ENCODE measurements around the gene POLR2M.

DNA sequence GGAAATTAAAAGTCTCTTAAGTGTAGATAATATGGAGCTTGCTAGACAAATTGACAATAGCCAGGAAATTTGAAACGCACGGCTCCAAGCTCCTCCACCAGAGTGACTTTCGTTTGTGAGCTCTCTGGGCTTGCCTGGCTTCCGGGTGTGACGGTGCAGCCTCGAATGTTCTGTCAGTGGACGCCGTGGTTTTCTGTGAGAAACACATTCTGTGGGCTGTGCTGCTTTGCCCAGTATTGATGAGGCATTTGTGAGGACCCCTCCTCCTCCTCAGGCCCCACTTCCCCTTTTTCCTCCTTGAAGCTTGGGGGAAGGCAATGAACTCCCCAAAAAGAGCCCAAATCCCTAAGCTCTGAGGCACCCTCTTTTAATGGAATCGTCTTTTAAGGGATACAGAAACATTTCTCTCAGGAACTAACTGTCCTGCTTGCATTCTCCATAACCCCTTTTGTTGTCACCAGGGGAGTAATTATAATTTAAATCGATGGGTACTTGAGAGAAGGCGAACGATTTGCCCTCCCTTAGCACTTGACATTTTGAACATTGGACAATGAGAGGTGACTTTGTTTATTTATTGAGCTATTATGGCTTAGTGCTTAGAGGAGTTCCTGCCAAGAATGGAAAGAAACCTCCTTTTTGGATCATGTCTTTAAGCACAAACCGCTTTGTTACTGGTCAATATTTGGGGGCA, 40.8 kb downstream of the POLR2M start:
- no peak for TF ChIP-seq CTCF (IDR thresholded peaks at IDR 0.05)
- TF ChIP-seq POLR2A (IDR thresholded peaks at IDR 0.05) = no peak
